Measurements from ENCODE around the gene ESPL1. TPM values are rescaled to one million over a fixed set of nuclear protein-coding genes. Genes with fewer than 3 reads are reported as not detected.

ESPL1 gene
- 0.97 TPM for total RNA-seq
- long read RNA-seq, result 0 reads

- intact Hi-C loops (cut with DNase I), result loop anchor here (5.0 kb wide), 1 partner anchor 51 kb away; no protein-coding TSS in a partner anchor
- peak; percentile 86 for DNase-seq (ENCODE audit: missing footprints)
- ATAC-seq, result peak; percentile 94
Measured at GRCh38 chr12:53267999-53268629, at the start of gene ESPL1. Gene ESPL1, plus strand, starts transcription at chr12:53268299. Its CDS starts 468 bp downstream, at chr12:53268767.

- ATAC-seq (no peak), DNase-seq (ENCODE audit: missing footprints) (no peak)
- intact Hi-C loops (cut with DNase I), result loop anchor here (5.0 kb wide), 1 partner anchor 49 kb away; the partner anchor contains the start of gene ESPL1
Measured at GRCh38 chr12:53218551-53219291, 49.4 kb upstream of the ESPL1 start.

- intact Hi-C loops (cut with DNase I), result loop anchor here (5.0 kb wide), 1 partner anchor 48 kb away; the partner anchor contains the start of gene ESPL1
- no peak for ATAC-seq
Measured at GRCh38 chr12:53219292-53219955, 48.7 kb upstream of the ESPL1 start.

GRCh38 chr12:53219956-53220693 lies 48.0 kb upstream of the ESPL1 start:
- ATAC-seq, result peak; percentile 20
- intact Hi-C loops (cut with DNase I), result loop anchor here (2.0 to 5.0 kb wide), 2 partner anchors 31 to 47 kb away; partner anchors contain the start of gene ESPL1

More at GRCh38 chr12:53219292-53219955, 48.7 kb upstream of the ESPL1 start:
- no peak for DNase-seq (ENCODE audit: missing footprints)

GRCh38 chr12:53220694-53221202 lies 47.4 kb upstream of the ESPL1 start:
- intact Hi-C loops (cut with DNase I), result loop anchor here (2.0 kb wide), 1 partner anchor 30 kb away; no protein-coding TSS in a partner anchor
- ATAC-seq (peak; percentile 92), DNase-seq (ENCODE audit: missing footprints) (peak; percentile 97)

More at GRCh38 chr12:53219956-53220693, 48.0 kb upstream of the ESPL1 start:
- DNase-seq (ENCODE audit: missing footprints), result peak; percentile 91

- intact Hi-C loops (cut with DNase I), result loop anchor here (2.0 kb wide), 1 partner anchor 29 kb away; no protein-coding TSS in a partner anchor
Measured at GRCh38 chr12:53221203-53222080, 46.7 kb upstream of the ESPL1 start.

GRCh38 chr12:53222170-53222721 lies 45.9 kb upstream of the ESPL1 start:
- intact Hi-C loops (cut with DNase I), result no loop called here
- ATAC-seq (no peak), DNase-seq (ENCODE audit: missing footprints) (no peak)

More at GRCh38 chr12:53221203-53222080, 46.7 kb upstream of the ESPL1 start:
- ATAC-seq (peak; percentile 50), DNase-seq (ENCODE audit: missing footprints) (peak; percentile 86)

- no peak for ATAC-seq
- intact Hi-C loops (cut with DNase I), result no loop called here
- DNase-seq (ENCODE audit: missing footprints), result no peak
Measured at GRCh38 chr12:53222806-53223261, 45.3 kb upstream of the ESPL1 start.

- ATAC-seq (no peak), DNase-seq (ENCODE audit: missing footprints) (no peak)
- intact Hi-C loops (cut with DNase I), result no loop called here
Measured at GRCh38 chr12:53223389-53224060, 44.6 kb upstream of the ESPL1 start.

GRCh38 chr12:53224061-53224896 lies 43.8 kb upstream of the ESPL1 start:
- ATAC-seq (no peak), DNase-seq (ENCODE audit: missing footprints) (no peak)
- intact Hi-C loops (cut with DNase I), result no loop called here

- intact Hi-C loops (cut with DNase I), result no loop called here
Measured at GRCh38 chr12:53224897-53225634, 43.0 kb upstream of the ESPL1 start.

GRCh38 chr12:53225635-53226424 lies 42.3 kb upstream of the ESPL1 start:
- DNase-seq (ENCODE audit: missing footprints) (no peak), ATAC-seq (no peak)
- intact Hi-C loops (cut with DNase I), result no loop called here

More at GRCh38 chr12:53224897-53225634, 43.0 kb upstream of the ESPL1 start:
- no peak for ATAC-seq
- DNase-seq (ENCODE audit: missing footprints), result no peak

GRCh38 chr12:53226815-53227214 lies 41.3 kb upstream of the ESPL1 start:
- DNase-seq (ENCODE audit: missing footprints), result no peak
- no peak for ATAC-seq
- intact Hi-C loops (cut with DNase I), result no loop called here

GRCh38 chr12:53227341-53227740 lies 40.8 kb upstream of the ESPL1 start:
- DNase-seq (ENCODE audit: missing footprints), result no peak
- intact Hi-C loops (cut with DNase I), result no loop called here
- ATAC-seq, result no peak

Data from Right ventricle myocardium inferior (tissue), 1 donor.